ENCODE measurements around the gene ST6GAL2.

Gene ST6GAL2

GRCh38 chr2:106886916-106887758, 1.2 kb upstream of the ST6GAL2 start:
- Histone ChIP-seq H3K27me3 (ENCODE audit: control insufficient read depth, insufficient read depth, low read length) (peaks cover 45% of the 10 kb centered on the region), H3K4me3 (ENCODE audit: low read depth, low read length) (peak overlapping the region; percentile 63), H3K36me3 (ENCODE audit: control insufficient read depth, insufficient read depth, low read length) (no peaks in the 10 kb centered on the region), H3K4me1 (ENCODE audit: control insufficient read depth, insufficient read depth, low read length) (peaks cover 26% of the 10 kb centered on the region; the same call in 1 of the 2 replicates), H3K9me3 (ENCODE audit: control insufficient read depth, insufficient read depth, low read depth, low read length) (no peaks in the 10 kb centered on the region), H3K9ac (ENCODE audit: low read length) (peak overlapping the region; percentile 85), H3K27ac (ENCODE audit: low read depth, low read length) (no peak overlapping the region)

- H3K27me3 ChIP-seq (ENCODE audit: control insufficient read depth, insufficient read depth, low read length), result peaks cover 45% of the 10 kb centered on the region
- H3K36me3 ChIP-seq (ENCODE audit: control insufficient read depth, insufficient read depth, low read length), result no peaks in the 10 kb centered on the region
- H3K9ac ChIP-seq (ENCODE audit: low read length), result peak overlapping the region; percentile 34
- H3K9me3 ChIP-seq (ENCODE audit: control insufficient read depth, insufficient read depth, low read depth, low read length), result no peaks in the 10 kb centered on the region
- peaks cover 19% of the 10 kb centered on the region; the same call in 1 of the 2 replicates for H3K4me1 ChIP-seq (ENCODE audit: control insufficient read depth, insufficient read depth, low read length)
- no peak overlapping the region for H3K27ac ChIP-seq (ENCODE audit: low read depth, low read length)
- H3K4me3 ChIP-seq (ENCODE audit: low read depth, low read length), result peak overlapping the region; percentile 63
Measured at GRCh38 chr2:106885329-106885728, 638 bp downstream of the ST6GAL2 start.

GRCh38 chr2:106882673-106883072, 3.3 kb downstream of the ST6GAL2 start:
- Histone ChIP-seq H3K27ac (ENCODE audit: low read depth, low read length) (no peak overlapping the region), H3K4me1 (ENCODE audit: control insufficient read depth, insufficient read depth, low read length) (peaks cover 11% of the 10 kb centered on the region; the same call in 1 of the 2 replicates), H3K9ac (ENCODE audit: low read length) (no peak overlapping the region), H3K9me3 (ENCODE audit: control insufficient read depth, insufficient read depth, low read depth, low read length) (no peaks in the 10 kb centered on the region), H3K4me3 (ENCODE audit: low read depth, low read length) (no peak overlapping the region), H3K36me3 (ENCODE audit: control insufficient read depth, insufficient read depth, low read length) (no peaks in the 10 kb centered on the region), H3K27me3 (ENCODE audit: control insufficient read depth, insufficient read depth, low read length) (peaks cover 37% of the 10 kb centered on the region)

GRCh38 chr2:106878206-106878605, 7.8 kb downstream of the ST6GAL2 start:
- Histone ChIP-seq H3K4me3 (ENCODE audit: low read depth, low read length) (no peak overlapping the region), H3K27ac (ENCODE audit: low read depth, low read length) (no peak overlapping the region), H3K9me3 (ENCODE audit: control insufficient read depth, insufficient read depth, low read depth, low read length) (no peaks in the 10 kb centered on the region), H3K27me3 (ENCODE audit: control insufficient read depth, insufficient read depth, low read length) (no peaks in the 10 kb centered on the region; the same call in 1 of the 2 replicates), H3K36me3 (ENCODE audit: control insufficient read depth, insufficient read depth, low read length) (no peaks in the 10 kb centered on the region), H3K4me1 (ENCODE audit: control insufficient read depth, insufficient read depth, low read length) (no peaks in the 10 kb centered on the region), H3K9ac (ENCODE audit: low read length) (no peak overlapping the region)

- H3K9me3 ChIP-seq (ENCODE audit: control insufficient read depth, insufficient read depth, low read depth, low read length), result no peaks in the 10 kb centered on the region
- H3K27ac ChIP-seq (ENCODE audit: low read depth, low read length), result no peak overlapping the region
- no peak overlapping the region for H3K4me3 ChIP-seq (ENCODE audit: low read depth, low read length)
- no peaks in the 10 kb centered on the region for H3K4me1 ChIP-seq (ENCODE audit: control insufficient read depth, insufficient read depth, low read length)
- no peak overlapping the region for H3K9ac ChIP-seq (ENCODE audit: low read length)
- H3K27me3 ChIP-seq (ENCODE audit: control insufficient read depth, insufficient read depth, low read length), result no peaks in the 10 kb centered on the region; the same call in 1 of the 2 replicates
- H3K36me3 ChIP-seq (ENCODE audit: control insufficient read depth, insufficient read depth, low read length), result no peaks in the 10 kb centered on the region
Measured at GRCh38 chr2:106876699-106877098, 9.3 kb downstream of the ST6GAL2 start.

- Histone ChIP-seq H3K36me3 (ENCODE audit: control insufficient read depth, insufficient read depth, low read length) (no peaks in the 10 kb centered on the region), H3K9me3 (ENCODE audit: control insufficient read depth, insufficient read depth, low read depth, low read length) (no peaks in the 10 kb centered on the region), H3K4me3 (ENCODE audit: low read depth, low read length) (no peak overlapping the region), H3K4me1 (ENCODE audit: control insufficient read depth, insufficient read depth, low read length) (peaks cover 24% of the 10 kb centered on the region), H3K27ac (ENCODE audit: low read depth, low read length) (no peak overlapping the region), H3K9ac (ENCODE audit: low read length) (no peak overlapping the region), H3K27me3 (ENCODE audit: control insufficient read depth, insufficient read depth, low read length) (no peaks in the 10 kb centered on the region; the same call in 1 of the 2 replicates)
Measured at GRCh38 chr2:106869512-106870275, 16.3 kb downstream of the ST6GAL2 start.

GRCh38 chr2:106868275-106868674, 17.7 kb downstream of the ST6GAL2 start:
- H3K9me3 ChIP-seq (ENCODE audit: control insufficient read depth, insufficient read depth, low read depth, low read length), result no peaks in the 10 kb centered on the region
- H3K27ac ChIP-seq (ENCODE audit: low read depth, low read length), result no peak overlapping the region
- no peaks in the 10 kb centered on the region; the same call in 1 of the 2 replicates for H3K27me3 ChIP-seq (ENCODE audit: control insufficient read depth, insufficient read depth, low read length)
- no peaks in the 10 kb centered on the region for H3K36me3 ChIP-seq (ENCODE audit: control insufficient read depth, insufficient read depth, low read length)
- H3K4me1 ChIP-seq (ENCODE audit: control insufficient read depth, insufficient read depth, low read length), result peaks cover 24% of the 10 kb centered on the region
- H3K9ac ChIP-seq (ENCODE audit: low read length), result no peak overlapping the region
- H3K4me3 ChIP-seq (ENCODE audit: low read depth, low read length), result no peak overlapping the region

- no peak overlapping the region for H3K9ac ChIP-seq (ENCODE audit: low read length)
- H3K36me3 ChIP-seq (ENCODE audit: control insufficient read depth, insufficient read depth, low read length), result no peaks in the 10 kb centered on the region
- no peaks in the 10 kb centered on the region for H3K9me3 ChIP-seq (ENCODE audit: control insufficient read depth, insufficient read depth, low read depth, low read length)
- no peaks in the 10 kb centered on the region; the same call in 1 of the 2 replicates for H3K27me3 ChIP-seq (ENCODE audit: control insufficient read depth, insufficient read depth, low read length)
- no peak overlapping the region for H3K4me3 ChIP-seq (ENCODE audit: low read depth, low read length)
- H3K4me1 ChIP-seq (ENCODE audit: control insufficient read depth, insufficient read depth, low read length), result peaks cover 24% of the 10 kb centered on the region
- no peak overlapping the region for H3K27ac ChIP-seq (ENCODE audit: low read depth, low read length)
Measured at GRCh38 chr2:106867196-106867953, 18.6 kb downstream of the ST6GAL2 start.

GRCh38 chr2:106866641-106867040, 19.3 kb downstream of the ST6GAL2 start:
- Histone ChIP-seq H3K27me3 (ENCODE audit: control insufficient read depth, insufficient read depth, low read length) (no peaks in the 10 kb centered on the region), H3K36me3 (ENCODE audit: control insufficient read depth, insufficient read depth, low read length) (no peaks in the 10 kb centered on the region), H3K27ac (ENCODE audit: low read depth, low read length) (no peak overlapping the region), H3K4me3 (ENCODE audit: low read depth, low read length) (no peak overlapping the region), H3K9me3 (ENCODE audit: control insufficient read depth, insufficient read depth, low read depth, low read length) (no peaks in the 10 kb centered on the region), H3K4me1 (ENCODE audit: control insufficient read depth, insufficient read depth, low read length) (peaks cover 24% of the 10 kb centered on the region), H3K9ac (ENCODE audit: low read length) (no peak overlapping the region)

- Histone ChIP-seq H3K4me1 (ENCODE audit: control insufficient read depth, insufficient read depth, low read length) (peaks cover 14% of the 10 kb centered on the region; the same call in 1 of the 2 replicates), H3K4me3 (ENCODE audit: low read depth, low read length) (no peak overlapping the region), H3K9me3 (ENCODE audit: control insufficient read depth, insufficient read depth, low read depth, low read length) (peaks cover 4% of the 10 kb centered on the region), H3K27ac (ENCODE audit: low read depth, low read length) (no peak overlapping the region), H3K9ac (ENCODE audit: low read length) (no peak overlapping the region), H3K36me3 (ENCODE audit: control insufficient read depth, insufficient read depth, low read length) (no peaks in the 10 kb centered on the region), H3K27me3 (ENCODE audit: control insufficient read depth, insufficient read depth, low read length) (no peaks in the 10 kb centered on the region)
Measured at GRCh38 chr2:106864051-106864450, 21.9 kb downstream of the ST6GAL2 start.
